LNCaP clone FGC (cell line): ENCODE results near the gene VRK2.

Experiments used
- DNase-seq: peaks from one replicate; pipeline ENCODE4 v3.0.0-alpha.2; 2011; ENCODE audit warnings: low read depth
- H3K4me3 ChIP-seq: 2 replicates; pipeline ENCODE4 v1.5.1; 2011; ENCODE audit warnings: mild to moderate bottlenecking, low read depth, low read length, control low read depth
- CTCF ChIP-seq: IDR thresholded peaks from 2 replicates; pipeline ENCODE4 v1.5.1; 2012; ENCODE audit warnings: mild to moderate bottlenecking; ENCODE audit not compliant: control insufficient read depth, insufficient read depth; ENCODE audit errors: extremely low read depth

Gene VRK2

DNA sequence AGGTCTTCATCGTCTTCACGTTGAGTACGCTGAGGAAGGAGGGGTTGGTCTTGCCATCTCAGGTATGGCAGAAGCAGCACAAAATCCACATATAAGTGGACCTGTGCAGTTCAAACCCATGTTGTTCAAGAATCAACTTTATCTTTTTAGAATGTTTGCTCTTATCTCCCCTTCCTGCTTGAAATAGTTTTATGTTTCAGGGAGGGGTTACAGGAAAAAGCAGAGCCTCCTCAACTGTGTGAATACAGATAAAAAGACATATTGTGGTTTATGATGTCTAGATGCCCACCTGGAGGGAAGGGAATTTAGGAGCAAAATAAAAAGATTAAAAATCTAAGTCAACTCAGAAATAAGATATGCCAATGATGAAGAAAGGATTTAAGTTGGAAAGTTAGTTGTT lies 75.9 kb downstream of the VRK2 start:
- no peak overlapping the region for H3K4me3 ChIP-seq
- no peak for DNase-seq
- TF ChIP-seq CTCF = no peak

- DNase-seq = no peak
- TF ChIP-seq CTCF = no peak
Measured at GRCh38 chr2:58127111-58127510, 80.5 kb downstream of the VRK2 start.

GRCh38 chr2:58130238-58130637 lies 83.6 kb downstream of the VRK2 start:
- no peak for DNase-seq
- H3K4me3 ChIP-seq = no peak overlapping the region
- no peak for TF ChIP-seq CTCF

More at GRCh38 chr2:58127111-58127510, 80.5 kb downstream of the VRK2 start:
- H3K4me3 ChIP-seq = no peak overlapping the region

DNA sequence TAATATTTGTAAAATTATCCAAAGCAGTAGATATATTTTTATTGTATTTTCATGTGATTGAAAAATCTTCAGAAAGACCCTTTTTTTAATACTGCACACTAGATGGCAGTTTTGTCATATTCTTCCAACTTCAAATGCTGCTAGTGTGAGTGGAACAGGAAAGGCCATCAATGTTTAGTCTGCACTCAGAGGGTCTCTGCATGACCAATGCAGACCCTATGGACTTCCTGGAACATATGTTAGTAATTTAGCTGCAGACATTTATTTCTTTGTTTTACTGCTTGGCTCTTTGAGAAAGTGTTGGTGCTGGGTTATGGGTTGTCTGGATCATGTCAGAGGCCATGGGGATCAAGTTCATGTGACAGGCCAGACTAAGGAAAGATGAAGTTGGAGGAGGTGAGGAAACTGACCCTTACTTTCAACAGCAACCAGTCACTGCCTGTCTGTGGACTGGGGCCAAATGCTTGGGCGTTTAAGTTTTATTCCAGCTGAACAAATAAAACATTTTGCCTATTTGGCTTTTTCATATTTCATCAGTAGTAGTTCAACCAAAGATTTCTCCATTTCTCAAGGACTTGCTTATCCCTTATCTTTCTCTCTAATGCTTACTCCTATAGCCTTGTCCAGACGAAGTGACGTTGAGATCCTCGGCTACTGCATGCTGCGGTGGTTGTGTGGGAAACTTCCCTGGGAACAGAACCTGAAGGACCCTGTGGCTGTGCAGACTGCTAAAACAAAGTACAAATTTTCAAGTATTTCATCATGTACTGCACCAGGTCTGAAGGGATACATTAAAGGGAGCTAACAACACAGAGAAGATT lies 84.8 kb downstream of the VRK2 start:
- no peak for DNase-seq
- H3K4me3 ChIP-seq = no peak overlapping the region
- TF ChIP-seq CTCF = 0 out of 2 replicates have a peak, but pooled peaks have one; percentile 29

GRCh38 chr2:58133395-58133794 lies 86.8 kb downstream of the VRK2 start:
- TF ChIP-seq CTCF = no peak
- no peak for DNase-seq

DNA sequence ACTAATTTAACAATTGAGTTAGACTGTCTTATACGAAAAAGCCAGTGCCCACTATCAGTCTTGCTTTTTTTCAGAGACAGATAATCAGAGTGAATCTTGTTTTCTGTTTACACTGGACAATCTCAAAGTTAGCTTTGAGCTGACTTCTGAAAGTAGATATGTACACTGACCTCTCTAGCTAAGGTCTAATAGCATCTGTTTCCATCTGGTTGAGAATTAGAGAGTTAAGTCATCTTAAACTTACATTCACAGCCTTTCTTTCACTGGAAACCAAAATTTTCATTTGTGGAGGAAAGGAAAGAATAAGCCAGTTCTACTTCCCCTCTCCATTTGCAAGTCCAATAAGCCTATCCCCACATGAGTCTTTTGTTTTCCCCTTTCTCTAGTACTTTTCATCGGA lies 89.3 kb downstream of the VRK2 start:
- no peak for TF ChIP-seq CTCF
- no peak for DNase-seq
- no peak overlapping the region for H3K4me3 ChIP-seq

More at GRCh38 chr2:58133395-58133794, 86.8 kb downstream of the VRK2 start:
- no peak overlapping the region for H3K4me3 ChIP-seq

DNA sequence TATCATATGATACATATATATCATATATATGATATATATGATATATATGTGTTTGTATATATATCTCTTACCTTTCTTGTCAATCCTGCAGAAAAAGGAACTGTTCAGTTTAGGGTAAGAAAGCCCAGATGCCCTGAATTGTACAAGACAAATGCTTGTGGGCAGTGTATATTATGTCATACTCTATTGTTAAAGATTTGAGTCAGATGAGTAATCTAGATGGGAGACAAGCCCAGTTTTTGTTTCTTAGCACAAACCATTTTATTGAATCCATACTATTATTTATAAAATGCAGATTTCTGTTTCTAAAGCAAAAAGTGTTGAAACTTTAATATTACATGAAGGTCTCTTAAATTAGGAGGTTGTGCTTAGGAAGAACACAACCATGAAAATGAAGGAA lies 90.6 kb downstream of the VRK2 start:
- no peak for TF ChIP-seq CTCF
- DNase-seq = no peak
- no peak overlapping the region for H3K4me3 ChIP-seq
